Mucosa of descending colon (tissue), 3 donors: ENCODE results near the gene NXPH2. TPM values are rescaled to one million over a fixed set of nuclear protein-coding genes. Genes with fewer than 3 reads are reported as not detected.
A peak's percentile ranks its signal among the peaks of the same experiment; 100 is the strongest.

Experiments used
- ATAC-seq: fragments of 200-7000 bp; cut with Tn5 transposase; one replicate; pipeline ENCODE4 v1.9.1; 2020; ENCODE audit warnings: mild to moderate bottlenecking, moderate library complexity
- DNase-seq, 3 donors: peaks; one replicate each; pipeline ENCODE4 v3.0.0-alpha.2; 2020
- H3K36me3 ChIP-seq: fragments of 200-600 bp; one replicate; pipeline ENCODE4 v1.8.0; 2021; ENCODE audit warnings: low read depth, mild to moderate bottlenecking
- H3K4me1 ChIP-seq: fragments of 200-600 bp; one replicate; pipeline ENCODE4 v1.8.0; 2021; ENCODE audit warnings: low read depth, mild to moderate bottlenecking
- H3K4me3 ChIP-seq: fragments of 200-600 bp; one replicate; pipeline ENCODE4 v1.8.0; 2021; ENCODE audit warnings: mild to moderate bottlenecking
- H3K9me3 ChIP-seq: fragments of 200-600 bp; one replicate; pipeline ENCODE4 v1.8.0; 2021; ENCODE audit warnings: mild to moderate bottlenecking
- CTCF ChIP-seq: fragments of 200-600 bp; IDR thresholded peaks from one replicate; pipeline ENCODE4 v1.8.0; 2022; ENCODE audit warnings: antibody characterized with exemption, mild to moderate bottlenecking
- intact Hi-C, 2 donors: fragments of 100-400 bp; cut with DNase I in 1 of 2; cut with micrococcal nuclease in 1 of 2; formaldehyde crosslinking; loops; one replicate each; pipeline versions ENCODE4 v1.11.0 to v1.11.1; 2022; cut with DNase I, micrococcal nuclease
- total RNA-seq, 3 donors: library from RNA; stranded (reverse); fragmentation: NEBNext Ultra II Directional in 2 of 3; extraction: Animal tissue kit (Norgen Biotek cat#: 25700) in 2 of 3; gene quantifications; one replicate each; pipeline versions ENCODE4 v1.2.1 to v1.2.4, GENCODE V29; 2021 to 2023
- donor health status: DM: no; HTN: no; CAD: no; lungs with moderate emphysema.
- donor health status: DM: no; HTN: no; CAD: no.
- donor health status: DM: no; HTN: yes; CAD: no.

NXPH2 gene
- total RNA-seq, 3 donors from 2014 or later = 0.38 TPM; not detected in 2

- intact Hi-C loops = no loop called here
- no peaks in the 10 kb centered on the region for H3K36me3 ChIP-seq
- ATAC-seq (no peak), DNase-seq (no peak)
- no peaks in the 10 kb centered on the region for H3K9me3 ChIP-seq
- TF ChIP-seq CTCF = no peak
- no peak overlapping the region for H3K4me3 ChIP-seq
- H3K4me1 ChIP-seq = no peaks in the 10 kb centered on the region
Observed at GRCh38 chr2:138718405-138718804, 61.8 kb downstream of the NXPH2 start.

GRCh38 chr2:138716183-138716582, 64.0 kb downstream of the NXPH2 start:
- no peak for ATAC-seq
- no peaks in the 10 kb centered on the region for H3K36me3 ChIP-seq
- DNase-seq = no peak
- TF ChIP-seq CTCF = no peak
- intact Hi-C loops = no loop called here
- no peaks in the 10 kb centered on the region for H3K4me1 ChIP-seq
- H3K4me3 ChIP-seq = no peak overlapping the region
- H3K9me3 ChIP-seq = no peaks in the 10 kb centered on the region

- Histone ChIP-seq H3K9me3 (no peaks in the 10 kb centered on the region), H3K36me3 (no peaks in the 10 kb centered on the region), H3K4me1 (no peaks in the 10 kb centered on the region), H3K4me3 (no peak overlapping the region)
- ATAC-seq (no peak), DNase-seq (no peak)
- intact Hi-C loops = no loop called here
- no peak for TF ChIP-seq CTCF
Observed at GRCh38 chr2:138713504-138713903, 66.7 kb downstream of the NXPH2 start.

- H3K9me3 ChIP-seq = no peaks in the 10 kb centered on the region
- no peaks in the 10 kb centered on the region for H3K36me3 ChIP-seq
- intact Hi-C loops = no loop called here
- no peak for ATAC-seq
- no peak for DNase-seq
- TF ChIP-seq CTCF = no peak
- no peak overlapping the region for H3K4me3 ChIP-seq
- no peaks in the 10 kb centered on the region for H3K4me1 ChIP-seq
Observed at GRCh38 chr2:138713069-138713496, 67.1 kb downstream of the NXPH2 start.

GRCh38 chr2:138712212-138712979, 67.8 kb downstream of the NXPH2 start:
- DNase-seq (no peak), ATAC-seq (peak; percentile 30)
- Histone ChIP-seq H3K36me3 (no peaks in the 10 kb centered on the region), H3K4me1 (no peaks in the 10 kb centered on the region), H3K9me3 (no peaks in the 10 kb centered on the region), H3K4me3 (no peak overlapping the region)
- intact Hi-C loops = no loop called here
- no peak for TF ChIP-seq CTCF
